Measurements from ENCODE around the gene MAD1L1.

MAD1L1 gene

GRCh38 chr7:1894313-1894900 lies 338.3 kb downstream of the MAD1L1 start:
- no peaks in the 10 kb centered on the region for H3K27me3 ChIP-seq (ENCODE audit: control insufficient read depth in 5 of 5, insufficient read depth in 4 of 5, low read length in 5 of 5)

DNA sequence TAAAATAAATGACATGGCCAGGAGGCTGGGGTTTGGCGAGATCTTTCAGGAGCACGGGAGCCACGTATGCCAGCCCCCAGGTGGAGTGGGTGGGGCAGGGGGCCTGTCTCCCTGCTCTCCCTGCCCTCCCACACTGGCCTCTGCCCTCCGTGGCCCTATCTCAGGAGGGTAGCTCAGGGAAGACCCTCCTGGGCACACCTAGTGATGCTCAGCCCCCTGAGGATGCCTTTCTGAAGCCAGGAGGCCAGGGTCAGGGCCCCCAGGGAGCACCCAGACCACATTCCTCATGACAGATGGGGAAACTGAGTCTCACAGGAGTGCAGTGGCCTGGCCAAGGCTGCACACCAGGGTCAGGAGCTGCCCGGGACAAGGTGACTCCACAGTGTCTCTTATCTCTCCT lies 339.3 kb downstream of the MAD1L1 start:
- H3K9me3 ChIP-seq (ENCODE audit: control insufficient read depth in 5 of 5, low read length in 5 of 5): no peaks in the 10 kb centered on the region

More at GRCh38 chr7:1894313-1894900, 338.3 kb downstream of the MAD1L1 start:
- H3K9ac ChIP-seq (ENCODE audit: low read length in 5 of 5): no peak overlapping the region
- peaks cover 0 to 20% (median 9%) of the 10 kb centered on the region in 5 donors for H3K36me3 ChIP-seq (ENCODE audit: control insufficient read depth in 5 of 5, insufficient read depth in 5 of 5, low read length in 5 of 5)
- H3K4me1 ChIP-seq (ENCODE audit: control insufficient read depth in 5 of 5, insufficient read depth in 5 of 5, low read length in 5 of 5): peaks cover 0 to 29% (median 19%) of the 10 kb centered on the region in 5 donors
- no peak overlapping the region for H3K4me3 ChIP-seq (ENCODE audit: low read depth in 1 of 5, low read length in 5 of 5)
- H3K9me3 ChIP-seq (ENCODE audit: control insufficient read depth in 5 of 5, low read length in 5 of 5): no peaks in the 10 kb centered on the region
- H3K27ac ChIP-seq (ENCODE audit: low read depth, low read length): no peak overlapping the region

GRCh38 chr7:1893036-1893435 lies 339.7 kb downstream of the MAD1L1 start:
- Histone ChIP-seq H3K9ac (ENCODE audit: low read length in 5 of 5) (no peak overlapping the region), H3K4me3 (ENCODE audit: low read depth in 1 of 5, low read length in 5 of 5) (no peak overlapping the region), H3K9me3 (ENCODE audit: control insufficient read depth in 5 of 5, low read length in 5 of 5) (peaks cover 0 to 2% (median 0%) of the 10 kb centered on the region in 5 donors), H3K27me3 (ENCODE audit: control insufficient read depth in 5 of 5, insufficient read depth in 4 of 5, low read length in 5 of 5) (no peaks in the 10 kb centered on the region), H3K36me3 (ENCODE audit: control insufficient read depth in 5 of 5, insufficient read depth in 5 of 5, low read length in 5 of 5) (peaks cover 0 to 32% (median 18%) of the 10 kb centered on the region in 5 donors), H3K4me1 (ENCODE audit: control insufficient read depth in 5 of 5, insufficient read depth in 5 of 5, low read length in 5 of 5) (peaks cover 0 to 17% (median 14%) of the 10 kb centered on the region in 5 donors), H3K27ac (ENCODE audit: low read depth, low read length) (no peak overlapping the region)

More for the DNA sequence above, 339.3 kb downstream of the MAD1L1 start:
- H3K36me3 ChIP-seq (ENCODE audit: control insufficient read depth in 5 of 5, insufficient read depth in 5 of 5, low read length in 5 of 5): peaks cover 0 to 29% (median 15%) of the 10 kb centered on the region in 5 donors
- no peak overlapping the region for H3K27ac ChIP-seq (ENCODE audit: low read depth, low read length)
- H3K9ac ChIP-seq (ENCODE audit: low read length in 5 of 5): no peak overlapping the region
- peaks cover 0 to 20% (median 15%) of the 10 kb centered on the region in 5 donors for H3K4me1 ChIP-seq (ENCODE audit: control insufficient read depth in 5 of 5, insufficient read depth in 5 of 5, low read length in 5 of 5)
- H3K4me3 ChIP-seq (ENCODE audit: low read depth in 1 of 5, low read length in 5 of 5): no peak overlapping the region
- no peaks in the 10 kb centered on the region for H3K27me3 ChIP-seq (ENCODE audit: control insufficient read depth in 5 of 5, insufficient read depth in 4 of 5, low read length in 5 of 5)

- Histone ChIP-seq H3K27ac (ENCODE audit: low read depth, low read length) (no peak overlapping the region), H3K9ac (ENCODE audit: low read length in 5 of 5) (no peak overlapping the region), H3K4me1 (ENCODE audit: control insufficient read depth in 5 of 5, insufficient read depth in 5 of 5, low read length in 5 of 5) (peaks cover 0 to 17% (median 14%) of the 10 kb centered on the region in 5 donors), H3K27me3 (ENCODE audit: control insufficient read depth in 5 of 5, insufficient read depth in 4 of 5, low read length in 5 of 5) (no peaks in the 10 kb centered on the region), H3K36me3 (ENCODE audit: control insufficient read depth in 5 of 5, insufficient read depth in 5 of 5, low read length in 5 of 5) (peaks cover 0 to 32% (median 19%) of the 10 kb centered on the region in 5 donors), H3K9me3 (ENCODE audit: control insufficient read depth in 5 of 5, low read length in 5 of 5) (peaks cover 0 to 5% (median 0%) of the 10 kb centered on the region in 5 donors), H3K4me3 (ENCODE audit: low read depth in 1 of 5, low read length in 5 of 5) (no peak overlapping the region)
Observed at GRCh38 chr7:1892011-1892965, 340.5 kb downstream of the MAD1L1 start.

DNA sequence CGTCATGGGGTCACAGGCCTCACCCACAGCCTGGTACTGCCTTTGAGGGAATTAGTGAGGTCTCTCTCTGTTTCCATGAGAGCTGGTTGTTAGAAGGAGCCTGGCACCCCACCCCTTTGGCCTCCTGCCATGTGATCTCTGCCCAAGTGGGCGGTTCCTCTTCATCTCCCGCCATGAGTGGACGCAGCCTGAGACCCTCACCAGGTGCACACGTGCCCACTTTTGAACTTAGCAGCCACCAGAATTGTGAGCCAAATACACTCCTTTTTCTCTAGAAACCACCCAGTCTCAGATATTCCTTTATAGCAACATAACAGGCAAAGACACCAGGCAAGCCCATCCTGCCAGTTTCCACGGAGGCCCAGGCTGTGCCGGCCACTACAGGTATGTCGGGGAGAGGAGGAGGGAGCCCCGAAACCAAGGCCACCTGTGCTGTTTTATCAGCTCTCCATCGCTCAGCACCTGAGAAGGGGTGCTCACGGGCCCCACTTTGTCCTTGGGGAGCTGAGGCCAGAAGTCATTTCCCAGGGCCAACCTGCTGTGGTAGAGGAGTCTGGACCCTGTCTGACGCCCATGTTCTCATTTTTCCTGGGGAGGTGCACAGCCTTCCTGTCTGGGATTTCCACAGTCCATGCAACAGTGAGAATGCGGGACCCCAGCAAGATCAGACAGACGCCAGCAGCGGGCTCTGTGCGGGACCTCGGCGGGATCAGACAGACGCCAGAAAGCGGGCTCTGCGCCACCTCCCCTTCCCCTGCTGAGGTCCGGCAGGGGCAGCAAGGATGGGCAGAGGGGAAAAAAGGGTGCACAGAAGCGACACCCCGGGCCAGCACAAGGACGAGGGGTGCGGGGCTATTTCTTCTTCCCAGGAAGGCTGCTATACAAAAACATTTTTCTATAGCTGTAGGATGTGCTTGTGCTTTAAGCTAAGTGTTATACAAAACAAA lies 342.2 kb downstream of the MAD1L1 start:
- H3K4me1 ChIP-seq (ENCODE audit: control insufficient read depth in 5 of 5, insufficient read depth in 5 of 5, low read length in 5 of 5): peaks cover 0 to 10% (median 8%) of the 10 kb centered on the region in 5 donors
- peaks cover 0 to 5% (median 0%) of the 10 kb centered on the region in 5 donors for H3K9me3 ChIP-seq (ENCODE audit: control insufficient read depth in 5 of 5, low read length in 5 of 5)
- no peak overlapping the region for H3K4me3 ChIP-seq (ENCODE audit: low read depth in 1 of 5, low read length in 5 of 5)
- no peak overlapping the region for H3K9ac ChIP-seq (ENCODE audit: low read length in 5 of 5)
- no peak overlapping the region for H3K27ac ChIP-seq (ENCODE audit: low read depth, low read length)
- peaks cover 0 to 35% (median 23%) of the 10 kb centered on the region in 5 donors for H3K36me3 ChIP-seq (ENCODE audit: control insufficient read depth in 5 of 5, insufficient read depth in 5 of 5, low read length in 5 of 5)
- no peaks in the 10 kb centered on the region for H3K27me3 ChIP-seq (ENCODE audit: control insufficient read depth in 5 of 5, insufficient read depth in 4 of 5, low read length in 5 of 5)

GRCh38 chr7:1889556-1890181 lies 343.1 kb downstream of the MAD1L1 start:
- peaks cover 0 to 35% (median 23%) of the 10 kb centered on the region in 5 donors for H3K36me3 ChIP-seq (ENCODE audit: control insufficient read depth in 5 of 5, insufficient read depth in 5 of 5, low read length in 5 of 5)
- H3K9me3 ChIP-seq (ENCODE audit: control insufficient read depth in 5 of 5, low read length in 5 of 5): peaks cover 0 to 5% (median 0%) of the 10 kb centered on the region in 5 donors
- H3K27me3 ChIP-seq (ENCODE audit: control insufficient read depth in 5 of 5, insufficient read depth in 4 of 5, low read length in 5 of 5): no peaks in the 10 kb centered on the region
- H3K9ac ChIP-seq (ENCODE audit: low read length in 5 of 5): no peak overlapping the region
- H3K4me1 ChIP-seq (ENCODE audit: control insufficient read depth in 5 of 5, insufficient read depth in 5 of 5, low read length in 5 of 5): peaks cover 0 to 7% (median 0%) of the 10 kb centered on the region in 5 donors
- H3K27ac ChIP-seq (ENCODE audit: low read depth, low read length): no peak overlapping the region
- no peak overlapping the region for H3K4me3 ChIP-seq (ENCODE audit: low read depth in 1 of 5, low read length in 5 of 5)

DNA sequence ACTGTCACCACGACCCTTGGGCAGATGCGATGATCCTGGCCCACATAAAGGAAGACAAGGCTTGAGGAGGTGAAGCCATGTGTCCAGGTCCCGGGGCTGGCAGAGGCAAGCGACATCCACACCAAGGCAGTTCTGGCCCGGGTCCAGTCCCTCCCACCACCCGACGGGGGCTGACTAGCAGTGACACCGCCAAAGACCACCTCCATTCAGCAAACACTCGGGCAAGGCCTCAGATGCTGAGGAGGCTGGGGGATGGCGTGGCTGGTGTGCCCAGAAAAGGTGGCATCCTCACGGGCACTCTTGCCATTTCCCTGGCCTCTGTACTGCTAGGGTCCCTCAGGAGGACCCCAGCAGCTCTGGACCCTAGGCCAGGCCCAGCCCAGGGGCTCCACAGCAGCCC lies 343.7 kb downstream of the MAD1L1 start:
- H3K4me3 ChIP-seq (ENCODE audit: low read depth in 1 of 5, low read length in 5 of 5): no peak overlapping the region
- H3K9me3 ChIP-seq (ENCODE audit: control insufficient read depth in 5 of 5, low read length in 5 of 5): peaks cover 0 to 5% (median 0%) of the 10 kb centered on the region in 5 donors
- H3K4me1 ChIP-seq (ENCODE audit: control insufficient read depth in 5 of 5, insufficient read depth in 5 of 5, low read length in 5 of 5): peaks cover 0 to 7% (median 0%) of the 10 kb centered on the region in 5 donors
- H3K9ac ChIP-seq (ENCODE audit: low read length in 5 of 5): no peak overlapping the region
- peaks cover 0 to 35% (median 23%) of the 10 kb centered on the region in 5 donors for H3K36me3 ChIP-seq (ENCODE audit: control insufficient read depth in 5 of 5, insufficient read depth in 5 of 5, low read length in 5 of 5)
- no peaks in the 10 kb centered on the region for H3K27me3 ChIP-seq (ENCODE audit: control insufficient read depth in 5 of 5, insufficient read depth in 4 of 5, low read length in 5 of 5)
- no peak overlapping the region for H3K27ac ChIP-seq (ENCODE audit: low read depth, low read length)

GRCh38 chr7:1888425-1888824 lies 344.3 kb downstream of the MAD1L1 start:
- Histone ChIP-seq H3K27me3 (ENCODE audit: control insufficient read depth in 5 of 5, insufficient read depth in 4 of 5, low read length in 5 of 5) (no peaks in the 10 kb centered on the region), H3K4me1 (ENCODE audit: control insufficient read depth in 5 of 5, insufficient read depth in 5 of 5, low read length in 5 of 5) (peaks cover 0 to 2% (median 0%) of the 10 kb centered on the region in 5 donors), H3K36me3 (ENCODE audit: control insufficient read depth in 5 of 5, insufficient read depth in 5 of 5, low read length in 5 of 5) (peaks cover 0 to 35% (median 23%) of the 10 kb centered on the region in 5 donors)

DNA sequence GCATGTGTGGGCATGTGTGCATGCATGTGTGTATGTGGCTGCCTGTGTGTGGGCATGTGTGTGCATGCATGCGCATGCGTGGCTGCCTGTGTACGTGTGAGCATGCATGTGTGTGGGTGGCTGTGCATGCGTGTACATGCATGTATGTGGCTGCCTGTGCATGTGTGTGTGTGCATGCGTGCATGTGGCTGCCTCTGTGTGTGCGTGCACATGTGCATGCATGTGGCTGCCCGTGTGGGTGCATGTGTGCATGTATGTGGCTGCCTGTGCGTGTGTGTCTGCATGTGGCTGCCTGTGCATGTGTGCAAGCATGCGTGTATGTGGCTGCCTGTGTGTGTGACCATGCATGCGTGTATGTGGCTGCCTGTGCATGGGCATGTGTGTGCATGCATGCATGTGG lies 345.5 kb downstream of the MAD1L1 start:
- peaks cover 0 to 35% (median 23%) of the 10 kb centered on the region in 5 donors for H3K36me3 ChIP-seq (ENCODE audit: control insufficient read depth in 5 of 5, insufficient read depth in 5 of 5, low read length in 5 of 5)
- H3K9ac ChIP-seq (ENCODE audit: low read length in 5 of 5): no peak overlapping the region
- H3K4me3 ChIP-seq (ENCODE audit: low read depth in 1 of 5, low read length in 5 of 5): no peak overlapping the region
- H3K4me1 ChIP-seq (ENCODE audit: control insufficient read depth in 5 of 5, insufficient read depth in 5 of 5, low read length in 5 of 5): peaks cover 0 to 6% (median 0%) of the 10 kb centered on the region in 5 donors
- no peaks in the 10 kb centered on the region for H3K27me3 ChIP-seq (ENCODE audit: control insufficient read depth in 5 of 5, insufficient read depth in 4 of 5, low read length in 5 of 5)
- H3K9me3 ChIP-seq (ENCODE audit: control insufficient read depth in 5 of 5, low read length in 5 of 5): peaks cover 0 to 5% (median 0%) of the 10 kb centered on the region in 5 donors
- H3K27ac ChIP-seq (ENCODE audit: low read depth, low read length): no peak overlapping the region

More at GRCh38 chr7:1888425-1888824, 344.3 kb downstream of the MAD1L1 start:
- Histone ChIP-seq H3K9me3 (ENCODE audit: control insufficient read depth in 5 of 5, low read length in 5 of 5) (peaks cover 0 to 5% (median 0%) of the 10 kb centered on the region in 5 donors), H3K4me3 (ENCODE audit: low read depth in 1 of 5, low read length in 5 of 5) (no peak overlapping the region), H3K27ac (ENCODE audit: low read depth, low read length) (no peak overlapping the region), H3K9ac (ENCODE audit: low read length in 5 of 5) (no peak overlapping the region)

All from subcutaneous abdominal adipose tissue (tissue), 5 donors.